ENCODE results near the gene THBS4.

The THBS4 gene

DNA sequence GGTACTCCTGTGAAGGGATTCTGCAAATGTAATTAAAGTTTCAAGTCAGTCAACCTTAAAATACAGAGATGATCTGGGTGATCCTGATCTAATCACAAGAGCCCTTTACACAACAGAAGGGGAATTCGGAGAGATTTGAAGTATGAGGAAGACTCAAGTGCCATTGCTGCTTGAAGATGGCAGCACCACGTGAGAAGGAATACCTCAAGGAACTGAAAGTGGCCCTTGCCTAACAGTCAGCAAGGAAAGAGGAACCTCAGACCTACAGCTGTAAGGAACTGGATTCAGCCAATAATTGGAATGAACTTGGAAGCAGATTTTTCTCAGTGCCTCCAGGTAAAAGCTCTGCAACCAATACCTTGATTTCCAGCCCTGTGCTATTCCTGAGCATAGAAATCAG is 87.4 kb downstream of the THBS4 start:
- DNase-seq: no peak

GRCh38 chr5:80124121-80124918 is 89.2 kb downstream of the THBS4 start:
- no peak for DNase-seq

GRCh38 chr5:80125022-80125961 is 90.1 kb downstream of the THBS4 start:
- no peak for DNase-seq

DNA sequence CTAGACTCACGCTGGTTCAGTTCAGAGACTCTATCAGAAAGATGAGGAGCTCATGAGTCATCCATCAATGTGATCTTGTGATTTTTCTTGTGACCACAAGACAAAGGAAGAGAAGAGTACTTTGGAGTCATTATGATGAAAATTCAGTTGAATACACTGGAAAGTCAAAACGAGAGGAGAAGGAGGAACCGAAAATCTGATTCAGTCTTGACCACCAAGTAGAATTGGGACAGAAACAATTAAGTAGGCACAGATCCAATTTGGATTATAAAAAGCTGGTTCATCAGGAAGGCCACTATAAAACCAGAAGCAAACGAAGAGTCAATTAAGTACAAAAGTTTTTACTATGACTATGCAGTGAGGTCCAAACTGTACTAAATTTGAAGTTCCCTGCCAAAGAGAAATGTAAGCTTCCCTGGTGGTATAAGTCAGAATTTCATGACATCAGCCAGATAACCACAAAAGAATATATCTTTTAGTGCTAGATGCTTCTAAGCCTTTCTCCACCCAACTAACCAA is 90.9 kb downstream of the THBS4 start:
- DNase-seq: no peak

DNA sequence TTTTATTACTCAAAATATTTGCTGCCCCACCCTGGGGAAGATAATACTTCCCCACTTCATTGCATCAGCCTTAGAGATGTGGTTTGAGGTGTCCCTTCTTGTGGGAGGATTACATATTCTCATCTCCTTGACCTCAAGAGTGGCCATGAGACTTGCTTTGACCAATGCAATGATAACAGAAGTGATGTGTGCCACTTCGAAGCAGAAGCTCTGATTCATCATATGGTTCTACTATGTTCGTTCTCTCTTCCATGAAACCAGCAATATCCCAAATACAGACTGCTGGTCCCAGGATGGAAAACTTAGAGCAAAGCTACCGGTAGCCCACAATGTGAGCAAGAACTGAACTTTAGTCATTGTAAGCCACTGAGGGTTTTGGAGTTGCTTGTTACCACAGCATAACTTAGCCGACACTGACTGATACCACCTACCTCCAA is 92.0 kb downstream of the THBS4 start:
- DNase-seq: no peak

- DNase-seq: no peak
Measured at GRCh38 chr5:80128141-80128540, 93.0 kb downstream of the THBS4 start.

DNA sequence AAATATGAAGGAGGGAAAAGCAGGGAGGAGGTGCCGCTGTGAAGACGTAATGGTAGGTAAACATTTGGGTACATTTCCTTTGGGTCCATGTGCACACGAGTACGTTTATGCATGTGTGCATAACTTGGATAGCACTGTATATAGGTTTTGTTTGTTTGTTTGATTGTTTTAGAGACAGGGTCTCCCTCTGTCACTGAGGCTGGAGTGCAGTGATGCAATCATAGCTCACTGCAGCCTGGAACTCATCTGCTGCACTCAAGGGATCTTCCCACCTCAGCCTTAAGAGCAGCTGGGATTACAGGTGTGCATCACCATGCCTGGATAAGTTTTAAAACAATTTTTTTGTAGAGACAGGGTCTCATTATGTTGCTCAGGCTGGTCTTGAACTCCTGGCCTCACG is 94.0 kb downstream of the THBS4 start:
- no peak for DNase-seq
